Activated CD4-positive, alpha-beta T cell treated with anti-CD3 and anti-CD28 coated beads, Interleukin-2, amount 10 ng/mL, durations not matched to agents 24 days and 14 days (primary cell): ENCODE measurements around the gene CALML6. TPM values are rescaled to one million over a fixed set of nuclear protein-coding genes. Genes with fewer than 3 reads are reported as not detected.

Experiments
- DNase-seq: peaks from one replicate; pipeline ENCODE4 v3.0.0; 2022
- H3K27ac Mint-ChIP-seq: one replicate; pipeline ENCODE4 v1.8.0; 2022; ENCODE audit warnings: mild to moderate bottlenecking, mixed read lengths
- H3K27me3 Mint-ChIP-seq: one replicate; pipeline ENCODE4 v1.8.0; 2022; ENCODE audit warnings: mixed read lengths
- H3K36me3 Mint-ChIP-seq: one replicate; pipeline ENCODE4 v1.8.0; 2022; ENCODE audit warnings: low read depth, mild to moderate bottlenecking, mixed read lengths
- H3K4me1 Mint-ChIP-seq: one replicate; pipeline ENCODE4 v1.8.0; 2021; ENCODE audit warnings: mixed read lengths
- H3K4me3 Mint-ChIP-seq: one replicate; pipeline ENCODE4 v1.8.0; 2022; ENCODE audit warnings: mild to moderate bottlenecking, moderate library complexity, mixed read lengths
- H3K9me3 Mint-ChIP-seq: one replicate; pipeline ENCODE4 v1.8.0; 2021; ENCODE audit warnings: mixed read lengths
- intact Hi-C: fragments of 100-400 bp; cut with micrococcal nuclease; formaldehyde crosslinking; loops from one replicate; pipeline ENCODE4 v1.15.1; 2023
- total RNA-seq: library from RNA; stranded (reverse); gene quantifications from 2 replicates; pipeline ENCODE4 v1.2.3, GENCODE V29; 2022

Gene CALML6
- total RNA-seq, 1 donor from 2014 or later = not detected

DNA sequence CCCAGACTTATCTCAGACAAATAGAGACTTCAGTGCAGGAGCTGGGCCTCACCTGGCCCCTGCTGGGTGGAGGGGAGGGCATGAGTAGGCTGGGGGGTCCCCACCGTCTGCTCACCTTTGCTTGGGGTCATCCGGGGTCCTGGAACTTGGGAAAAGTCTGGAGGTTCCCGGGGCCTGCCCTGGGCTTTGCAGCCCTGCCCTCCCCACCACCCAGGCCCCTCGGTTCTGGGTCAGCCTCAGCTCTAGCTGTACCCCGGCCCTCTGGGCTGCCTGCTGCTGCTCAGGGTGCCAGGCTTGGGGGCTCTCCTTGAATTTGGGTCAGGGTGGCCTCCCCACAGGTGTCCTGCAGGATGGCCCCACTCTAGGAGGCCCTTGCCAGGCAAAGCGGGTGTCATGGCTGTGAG, 6.4 kb downstream of the CALML6 start:
- Mint-ChIP-seq H3K27ac (no peak overlapping the region), H3K36me3 (no peaks in the 10 kb centered on the region), H3K4me1 (peaks cover 3% of the 10 kb centered on the region), H3K9me3 (no peaks in the 10 kb centered on the region), H3K4me3 (no peak overlapping the region), H3K27me3 (peaks cover 2% of the 10 kb centered on the region)
- no peak for DNase-seq
- intact Hi-C loops = no loop called here

DNA sequence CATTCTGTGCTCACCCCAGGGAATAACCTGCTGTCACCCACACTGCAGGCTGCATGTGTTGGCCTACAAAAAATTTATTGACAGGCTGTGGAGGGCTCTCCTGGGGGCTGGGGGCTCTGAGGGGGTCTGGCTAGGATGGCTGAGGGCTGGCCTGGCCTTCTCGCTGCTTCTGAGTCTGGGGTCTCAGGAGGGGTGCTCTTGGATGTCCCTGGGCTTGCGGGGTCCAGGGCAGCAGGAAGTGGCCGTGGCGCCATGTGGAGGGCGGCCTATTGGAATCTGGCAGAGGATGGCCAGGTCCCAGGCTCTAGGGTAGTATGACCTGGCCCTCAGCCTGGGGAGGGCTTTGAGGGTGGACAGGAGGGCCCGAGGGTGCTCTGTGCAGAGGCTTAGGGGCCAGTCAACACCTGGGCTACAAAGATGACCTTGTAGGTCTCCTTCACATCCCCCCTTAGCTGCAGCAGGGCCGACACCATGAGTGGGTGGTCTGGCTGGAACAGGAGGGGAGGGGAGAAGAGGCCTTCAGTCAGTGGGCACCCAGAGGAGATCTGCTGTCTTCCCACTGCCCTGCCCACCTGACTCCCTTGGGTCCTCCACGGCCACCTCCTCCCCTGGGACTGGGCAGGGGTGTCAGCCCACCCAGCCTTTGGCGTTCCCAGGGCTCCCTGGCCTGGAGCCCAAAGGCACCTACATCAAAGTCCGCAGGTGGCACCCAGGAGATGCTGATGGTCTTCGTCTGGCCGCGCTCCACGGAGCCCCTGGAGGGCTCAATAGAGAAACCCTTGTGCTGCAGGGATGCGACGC, 7.0 kb downstream of the CALML6 start:
- no peak for DNase-seq
- Mint-ChIP-seq H3K4me1 (peaks cover 3% of the 10 kb centered on the region), H3K9me3 (no peaks in the 10 kb centered on the region)

DNA sequence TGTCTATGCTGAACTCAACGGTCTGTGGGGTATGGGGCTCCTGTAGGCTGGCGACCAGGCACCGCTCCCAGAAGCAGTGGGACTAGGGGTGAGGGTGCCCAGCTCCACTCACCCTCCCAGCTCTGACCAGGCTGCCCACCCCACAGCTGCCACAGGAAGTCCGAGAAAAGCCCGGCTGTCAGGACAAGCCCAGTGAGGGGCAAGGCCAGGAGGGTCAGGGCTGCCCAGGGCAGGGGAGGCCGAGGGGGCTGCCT, 7.6 kb downstream of the CALML6 start:
- Mint-ChIP-seq H3K4me1 (peaks cover 3% of the 10 kb centered on the region), H3K9me3 (no peaks in the 10 kb centered on the region), H3K4me3 (no peak overlapping the region), H3K27me3 (no peaks in the 10 kb centered on the region), H3K27ac (no peak overlapping the region), H3K36me3 (no peaks in the 10 kb centered on the region)
- intact Hi-C loops = no loop called here
- no peak for DNase-seq

More for the DNA sequence above, 7.0 kb downstream of the CALML6 start:
- Mint-ChIP-seq H3K27ac (no peak overlapping the region), H3K36me3 (no peaks in the 10 kb centered on the region), H3K27me3 (peaks cover 2% of the 10 kb centered on the region), H3K4me3 (no peak overlapping the region)
- intact Hi-C loops = no loop called here

- intact Hi-C loops = no loop called here
- no peaks in the 10 kb centered on the region for H3K36me3 Mint-ChIP-seq
- no peak overlapping the region for H3K27ac Mint-ChIP-seq
- peaks cover 3% of the 10 kb centered on the region for H3K4me1 Mint-ChIP-seq
- H3K4me3 Mint-ChIP-seq = no peak overlapping the region
- no peak for DNase-seq
- H3K9me3 Mint-ChIP-seq = no peaks in the 10 kb centered on the region
- no peaks in the 10 kb centered on the region for H3K27me3 Mint-ChIP-seq
These were observed 8.1 kb downstream of the CALML6 start for GRCh38 chr1:1922956-1923833.

DNA sequence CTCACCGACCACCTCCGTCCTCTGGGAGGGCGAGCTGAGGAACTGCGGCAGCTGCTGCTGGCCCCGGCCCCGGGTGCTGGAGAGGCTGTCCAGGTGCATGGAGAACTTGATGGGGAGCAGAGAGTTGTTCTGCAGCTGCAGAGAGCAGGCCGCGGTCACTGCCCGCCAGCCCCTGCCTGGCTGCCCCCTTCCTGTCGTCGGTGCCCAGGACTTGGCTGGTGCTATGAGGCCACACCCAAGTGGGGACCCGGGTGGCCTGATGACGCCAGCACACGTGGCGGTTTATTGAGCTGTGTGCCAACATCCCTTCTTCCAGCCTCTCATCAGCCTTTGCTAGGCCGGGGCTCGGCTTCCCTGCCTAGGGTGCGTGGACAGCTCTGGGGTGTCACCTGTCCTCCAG, 9.3 kb downstream of the CALML6 start:
- Mint-ChIP-seq H3K27ac (no peak overlapping the region), H3K4me1 (peaks cover 2% of the 10 kb centered on the region), H3K9me3 (no peaks in the 10 kb centered on the region), H3K27me3 (no peaks in the 10 kb centered on the region), H3K4me3 (no peak overlapping the region), H3K36me3 (no peaks in the 10 kb centered on the region)
- intact Hi-C loops = no loop called here
- no peak for DNase-seq

- Mint-ChIP-seq H3K4me1 (no peaks in the 10 kb centered on the region), H3K9me3 (no peaks in the 10 kb centered on the region), H3K27ac (no peak overlapping the region), H3K4me3 (no peak overlapping the region), H3K36me3 (no peaks in the 10 kb centered on the region), H3K27me3 (no peaks in the 10 kb centered on the region)
- intact Hi-C loops = no loop called here
- DNase-seq = no peak
These were observed 9.8 kb downstream of the CALML6 start for GRCh38 chr1:1924849-1925248.

GRCh38 chr1:1925437-1926345, 10.6 kb downstream of the CALML6 start:
- no peak overlapping the region for H3K4me3 Mint-ChIP-seq
- H3K27ac Mint-ChIP-seq = no peak overlapping the region
- DNase-seq = peak; percentile 54
- H3K36me3 Mint-ChIP-seq = no peaks in the 10 kb centered on the region
- no peaks in the 10 kb centered on the region for H3K9me3 Mint-ChIP-seq
- H3K27me3 Mint-ChIP-seq = no peaks in the 10 kb centered on the region
- intact Hi-C loops = no loop called here
- H3K4me1 Mint-ChIP-seq = no peaks in the 10 kb centered on the region

DNA sequence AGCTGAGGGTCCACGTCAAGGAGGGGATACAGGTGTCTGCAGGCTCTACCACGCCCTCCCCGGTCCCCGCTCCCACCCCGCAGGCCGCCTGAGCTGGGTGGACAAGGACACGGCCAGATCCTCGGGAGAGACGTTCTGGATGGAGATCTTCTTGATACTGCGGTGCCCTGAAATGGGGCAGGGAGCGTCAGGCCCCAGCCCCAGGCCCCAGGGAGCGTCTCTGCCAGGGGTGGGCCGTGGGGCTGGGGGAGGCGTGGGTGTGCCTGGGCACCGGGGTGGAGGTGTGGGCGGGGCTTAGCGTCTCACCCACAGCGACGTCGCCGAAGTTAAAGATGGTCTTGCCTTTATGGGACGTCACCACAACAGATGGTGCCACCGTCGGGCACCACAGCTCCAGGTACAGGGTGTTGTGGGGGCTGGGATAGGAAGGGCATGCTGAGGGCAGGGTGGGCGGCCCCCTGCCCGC, 11.3 kb downstream of the CALML6 start:
- Mint-ChIP-seq H3K4me3 (no peak overlapping the region), H3K9me3 (no peaks in the 10 kb centered on the region), H3K27me3 (no peaks in the 10 kb centered on the region), H3K4me1 (no peaks in the 10 kb centered on the region), H3K27ac (no peak overlapping the region), H3K36me3 (no peaks in the 10 kb centered on the region)
- peak; percentile 52 for DNase-seq
- intact Hi-C loops = no loop called here

- no peaks in the 10 kb centered on the region for H3K36me3 Mint-ChIP-seq
- H3K27me3 Mint-ChIP-seq = no peaks in the 10 kb centered on the region
- H3K4me1 Mint-ChIP-seq = no peaks in the 10 kb centered on the region
- no peak overlapping the region for H3K27ac Mint-ChIP-seq
- no peak overlapping the region for H3K4me3 Mint-ChIP-seq
- DNase-seq = peak; percentile 50
- H3K9me3 Mint-ChIP-seq = no peaks in the 10 kb centered on the region
- intact Hi-C loops = no loop called here
These were observed 12.0 kb downstream of the CALML6 start for GRCh38 chr1:1926886-1927660.

DNA sequence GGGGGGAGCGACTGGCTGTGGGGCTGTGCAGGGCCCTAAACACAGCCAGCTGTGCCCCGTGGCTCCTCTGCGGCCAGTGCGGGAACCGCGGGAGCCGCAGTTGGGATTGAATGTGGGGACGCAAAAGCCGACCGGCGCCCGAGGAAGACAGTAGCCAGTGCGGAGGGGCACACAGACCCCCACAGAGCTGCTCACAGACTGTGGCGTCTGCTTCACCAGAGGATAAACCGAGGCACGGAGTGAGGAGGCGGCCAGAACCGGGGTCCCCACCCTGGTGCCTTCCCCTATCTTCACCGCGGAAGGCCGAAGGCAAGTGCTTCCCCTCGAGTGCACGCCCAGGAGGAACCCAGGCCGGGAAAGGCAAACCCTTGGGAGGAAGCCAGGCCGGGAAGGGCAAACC, 12.7 kb downstream of the CALML6 start:
- no peak for DNase-seq
- Mint-ChIP-seq H3K27ac (no peak overlapping the region), H3K36me3 (no peaks in the 10 kb centered on the region), H3K4me3 (no peak overlapping the region), H3K9me3 (no peaks in the 10 kb centered on the region), H3K4me1 (no peaks in the 10 kb centered on the region), H3K27me3 (no peaks in the 10 kb centered on the region)
- intact Hi-C loops = no loop called here

DNA sequence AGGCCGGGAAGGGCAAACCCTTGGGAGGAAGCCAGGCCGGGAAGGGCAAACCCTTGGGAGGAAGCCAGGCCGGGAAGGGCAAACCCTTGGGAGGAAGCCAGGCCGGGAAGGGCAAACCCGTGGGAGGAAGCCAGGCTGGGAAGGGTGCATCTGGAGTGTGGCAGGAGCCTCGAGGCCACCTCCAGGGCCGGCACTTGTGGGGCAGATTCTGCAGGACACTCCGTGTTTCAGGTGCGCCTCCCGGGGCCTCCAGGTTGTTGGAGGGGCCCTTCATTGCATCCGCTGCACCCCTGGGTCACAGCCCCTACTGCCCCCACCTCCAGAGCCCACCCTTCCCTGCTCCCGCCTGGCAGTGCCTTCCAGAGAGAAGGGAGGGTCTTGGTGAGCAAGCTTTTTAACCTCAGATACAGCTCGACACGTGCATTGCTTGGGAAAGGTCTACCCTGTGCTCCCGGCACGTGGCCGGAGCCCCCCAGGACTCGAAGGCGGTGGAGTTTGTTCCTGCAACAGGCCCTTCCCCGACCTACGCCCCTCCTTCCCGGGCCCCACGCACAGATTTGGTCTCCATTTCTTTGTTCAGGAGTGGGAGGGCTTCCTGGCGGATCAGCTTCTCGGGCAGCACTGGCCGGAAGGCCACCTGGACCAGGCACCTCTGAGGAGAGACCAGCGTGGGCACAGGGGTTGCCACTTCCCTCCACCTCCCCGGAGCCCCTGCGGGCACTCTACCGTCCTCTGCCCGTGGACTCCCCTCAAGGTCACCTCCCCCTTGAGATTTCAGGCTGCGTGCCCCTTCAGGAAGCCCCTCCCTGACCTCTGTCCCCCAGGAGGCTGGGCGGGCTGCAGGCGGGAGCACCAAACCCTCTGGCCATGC, 13.4 kb downstream of the CALML6 start:
- H3K27ac Mint-ChIP-seq = no peak overlapping the region
- H3K4me3 Mint-ChIP-seq = no peak overlapping the region
- no peaks in the 10 kb centered on the region for H3K36me3 Mint-ChIP-seq
- no peaks in the 10 kb centered on the region for H3K4me1 Mint-ChIP-seq
- H3K27me3 Mint-ChIP-seq = no peaks in the 10 kb centered on the region
- no peak for DNase-seq
- intact Hi-C loops = no loop called here
- H3K9me3 Mint-ChIP-seq = peaks cover 2% of the 10 kb centered on the region

GRCh38 chr1:1929102-1929638, 14.1 kb downstream of the CALML6 start:
- H3K4me3 Mint-ChIP-seq = no peak overlapping the region
- no peaks in the 10 kb centered on the region for H3K4me1 Mint-ChIP-seq
- no peaks in the 10 kb centered on the region for H3K36me3 Mint-ChIP-seq
- intact Hi-C loops = no loop called here
- H3K27me3 Mint-ChIP-seq = no peaks in the 10 kb centered on the region
- H3K27ac Mint-ChIP-seq = no peak overlapping the region
- peaks cover 9% of the 10 kb centered on the region for H3K9me3 Mint-ChIP-seq
- no peak for DNase-seq
